Stomach (tissue), 9 donors: ENCODE results near the gene ABCA13. TPM values are rescaled to one million over a fixed set of nuclear protein-coding genes. Genes with fewer than 3 reads are reported as not detected.

Source experiments
- DNase-seq, 2 donors: peaks; one replicate each; pipeline versions ENCODE4 v3.0.0 to v3.0.0-alpha.2; 2013 to 2019
- H3K27ac ChIP-seq, 5 donors: fragments of 200-600 bp in 4 of 5; sonication (generic) in 4 of 5; one replicate each; pipeline ENCODE4 v1.5.1; 2013 to 2019; ENCODE audit warnings: mild to moderate bottlenecking in 1 of 5, moderate library complexity in 1 of 5
- H3K27me3 ChIP-seq, 3 donors: fragments of 200-600 bp; sonication (generic); one replicate each; pipeline ENCODE4 v1.5.1; 2017 to 2019; ENCODE audit warnings: mixed run types in 1 of 3
- H3K36me3 ChIP-seq, 4 donors: fragments of 200-600 bp; sonication (generic); 1 replicate in 3 of 4; 2 replicates in 1 of 4; pipeline ENCODE4 v1.5.1; 2016 to 2019
- H3K4me1 ChIP-seq, 4 donors: fragments of 200-600 bp; sonication (generic); one replicate each; pipeline ENCODE4 v1.5.1; 2016 to 2019
- H3K4me3 ChIP-seq, 4 donors: fragments of 200-600 bp; sonication (generic) in 3 of 4; one replicate each; pipeline ENCODE4 v1.5.1; 2016 to 2019; ENCODE audit warnings: mild to moderate bottlenecking in 1 of 4
- H3K9me3 ChIP-seq, 4 donors: fragments of 200-600 bp; sonication (generic); one replicate each; pipeline ENCODE4 v1.5.1; 2016 to 2019
- EP300 ChIP-seq: sonication (generic); formaldehyde crosslinking; IDR thresholded peaks from one replicate; pipeline ENCODE4 v1.6.1; 2017; ENCODE audit warnings: antibody characterized with exemption
- POLR2A ChIP-seq, 4 donors: fragments of 450-650 bp; IDR thresholded peaks; one replicate each; pipeline ENCODE4 v1.6.1; 2016; ENCODE audit warnings: antibody characterized with exemption in 4 of 4, control low read depth in 2 of 4, mild to moderate bottlenecking in 1 of 4, moderate library complexity in 1 of 4
- POLR2AphosphoS5 ChIP-seq, 3 donors: sonication (generic); formaldehyde crosslinking; IDR thresholded peaks; one replicate each; pipeline ENCODE4 v1.6.1; 2016; ENCODE audit warnings: antibody characterized with exemption in 3 of 3
- WGBS, 5 donors: extraction: QIAGEN DNeasy Blood & Tissue Kit in 3 of 5; methylation state at CpG; one replicate each; pipeline versions ENCODE4 v1.1.5 to v1.1.7; 2013 to 2018; 5-methylcytosine and 5-hydroxymethylcytosine counted together
- intact Hi-C: fragments of 100-400 bp; cut with DNase I; formaldehyde crosslinking; loops from one replicate; pipeline ENCODE4 v1.15.1; 2023; ENCODE audit warnings: low total_unique reads
- polyA plus RNA-seq, 3 donors: library from polyadenylated mRNA; stranded (reverse); fragments of 200-250 nt; gene quantifications; one replicate each; pipeline ENCODE4 v1.2.3, GENCODE V29; 2013
- total RNA-seq, 5 donors: library from RNA; depleted of rRNA; stranded (reverse); fragments of >200 nt; gene quantifications; one replicate each; pipeline versions ENCODE4 v1.1.0 to v1.2.3, GENCODE V29; 2014 to 2016
- TF ChIP-seq, protein P1 (sequence below), 7 experiments: fragments of 450-650 bp in 4 of 7; fragments of 200-600 bp in 3 of 7; sonication (generic) in 3 of 7; IDR thresholded peaks; one replicate each; pipeline ENCODE4 v1.5.1; 2016 to 2019; ENCODE audit warnings: antibody characterized with exemption in 7 of 7, control low read depth in 2 of 7, mild to moderate bottlenecking in 1 of 7
- donor health status: healthy with polysubstance abuse.
- donor health status: Bipolar disorder and iron deficiency.
- donor health status: healthy.

The ABCA13 gene
- total and polyA plus RNA-seq, 8 donors: under 0.01 to 0.92 (median 0.50) TPM; not detected in 5

GRCh38 chr7:48351900-48352299, 180.6 kb downstream of the ABCA13 start:
- Histone ChIP-seq H3K27me3 (no peaks in the 10 kb centered on the region), H3K36me3 (no peaks in the 10 kb centered on the region), H3K27ac (no peak overlapping the region), H3K4me1 (no peaks in the 10 kb centered on the region), H3K4me3 (no peak overlapping the region), H3K9me3 (no peaks in the 10 kb centered on the region)
- TF ChIP-seq POLR2AphosphoS5 (IDR thresholded peaks at IDR 0.05): no peak
- TF ChIP-seq, protein P1, sequence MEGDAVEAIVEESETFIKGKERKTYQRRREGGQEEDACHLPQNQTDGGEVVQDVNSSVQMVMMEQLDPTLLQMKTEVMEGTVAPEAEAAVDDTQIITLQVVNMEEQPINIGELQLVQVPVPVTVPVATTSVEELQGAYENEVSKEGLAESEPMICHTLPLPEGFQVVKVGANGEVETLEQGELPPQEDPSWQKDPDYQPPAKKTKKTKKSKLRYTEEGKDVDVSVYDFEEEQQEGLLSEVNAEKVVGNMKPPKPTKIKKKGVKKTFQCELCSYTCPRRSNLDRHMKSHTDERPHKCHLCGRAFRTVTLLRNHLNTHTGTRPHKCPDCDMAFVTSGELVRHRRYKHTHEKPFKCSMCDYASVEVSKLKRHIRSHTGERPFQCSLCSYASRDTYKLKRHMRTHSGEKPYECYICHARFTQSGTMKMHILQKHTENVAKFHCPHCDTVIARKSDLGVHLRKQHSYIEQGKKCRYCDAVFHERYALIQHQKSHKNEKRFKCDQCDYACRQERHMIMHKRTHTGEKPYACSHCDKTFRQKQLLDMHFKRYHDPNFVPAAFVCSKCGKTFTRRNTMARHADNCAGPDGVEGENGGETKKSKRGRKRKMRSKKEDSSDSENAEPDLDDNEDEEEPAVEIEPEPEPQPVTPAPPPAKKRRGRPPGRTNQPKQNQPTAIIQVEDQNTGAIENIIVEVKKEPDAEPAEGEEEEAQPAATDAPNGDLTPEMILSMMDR (IDR thresholded peaks at IDR 0.05): no peak
- TF ChIP-seq EP300: no peak
- TF ChIP-seq POLR2A (IDR thresholded peaks at IDR 0.05): no peak
- intact Hi-C loops: no loop called here
- DNase-seq: no peak
- 67 to 82% (median 74%) methylated on average over 7 of the region's 7 CpGs for WGBS, 5 donors

DNA sequence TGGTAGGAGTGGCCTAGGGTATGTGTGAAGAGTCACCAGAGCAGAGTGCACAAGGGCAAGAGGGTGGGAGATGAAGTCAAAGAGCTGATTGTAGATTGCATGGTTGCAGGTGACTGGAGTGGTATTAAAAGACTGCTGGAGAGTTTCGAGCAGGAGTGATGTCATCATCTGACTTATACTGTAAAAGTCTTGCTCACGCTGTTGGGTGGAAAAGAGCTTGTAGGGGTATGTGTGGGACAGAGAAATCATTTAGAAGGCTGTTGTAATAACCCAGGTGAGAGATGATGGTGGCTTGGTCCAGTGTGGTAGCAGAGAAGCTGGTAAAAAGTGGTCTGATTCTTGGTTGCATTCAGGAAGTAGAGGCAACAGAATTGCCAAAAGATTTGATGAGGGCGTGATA, 184.1 kb downstream of the ABCA13 start:
- no peak for TF ChIP-seq POLR2A (IDR thresholded peaks at IDR 0.05)
- H3K4me3 ChIP-seq: no peak overlapping the region
- no peak overlapping the region for H3K27ac ChIP-seq
- H3K27me3 ChIP-seq: no peaks in the 10 kb centered on the region
- H3K9me3 ChIP-seq: no peaks in the 10 kb centered on the region
- H3K36me3 ChIP-seq: no peaks in the 10 kb centered on the region
- 84 to 92% (median 88%) methylated on average over 3 of the region's 3 CpGs for WGBS, 5 donors
- intact Hi-C loops: no loop called here
- DNase-seq: no peak
- no peaks in the 10 kb centered on the region for H3K4me1 ChIP-seq

DNA sequence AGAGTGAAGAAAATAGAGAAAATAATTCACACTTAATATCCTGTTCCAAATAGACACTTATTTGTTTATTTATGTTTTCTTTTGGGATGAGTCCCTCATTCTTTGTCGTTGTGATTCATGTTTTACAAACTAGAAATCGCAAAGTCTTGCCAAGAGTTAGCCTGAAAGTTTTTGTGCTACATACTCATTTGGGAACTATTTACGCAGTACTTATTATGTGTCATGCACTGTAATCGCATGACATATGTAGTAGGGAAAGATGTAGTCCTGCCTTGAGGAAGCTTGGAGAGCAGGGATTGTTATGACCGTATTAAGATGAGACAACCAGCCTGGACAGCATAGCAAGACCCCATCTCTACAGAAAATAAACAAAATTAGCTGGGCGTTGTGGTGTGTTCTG, 189.3 kb downstream of the ABCA13 start:
- intact Hi-C loops: no loop called here
- no peaks in the 10 kb centered on the region for H3K36me3 ChIP-seq
- no peaks in the 10 kb centered on the region for H3K4me1 ChIP-seq
- no peak overlapping the region for H3K27ac ChIP-seq
- H3K27me3 ChIP-seq: no peaks in the 10 kb centered on the region
- TF ChIP-seq POLR2AphosphoS5 (IDR thresholded peaks at IDR 0.05): no peak
- no peaks in the 10 kb centered on the region for H3K9me3 ChIP-seq
- H3K4me3 ChIP-seq: no peak overlapping the region
- 64 to 86% (median 81%) methylated on average over 6 of the region's 6 CpGs for WGBS, 5 donors
- DNase-seq: no peak

- Histone ChIP-seq H3K27me3 (no peaks in the 10 kb centered on the region), H3K36me3 (no peaks in the 10 kb centered on the region), H3K27ac (no peak overlapping the region), H3K4me1 (no peaks in the 10 kb centered on the region), H3K9me3 (no peaks in the 10 kb centered on the region), H3K4me3 (no peak overlapping the region)
- DNase-seq: no peak
- intact Hi-C loops: no loop called here
- TF ChIP-seq POLR2A (IDR thresholded peaks at IDR 0.05): no peak
- 51 to 82% (median 60%) methylated on average over 3 of the region's 3 CpGs for WGBS, 5 donors
Observed at GRCh38 chr7:48363174-48363573, 191.9 kb downstream of the ABCA13 start.

DNA sequence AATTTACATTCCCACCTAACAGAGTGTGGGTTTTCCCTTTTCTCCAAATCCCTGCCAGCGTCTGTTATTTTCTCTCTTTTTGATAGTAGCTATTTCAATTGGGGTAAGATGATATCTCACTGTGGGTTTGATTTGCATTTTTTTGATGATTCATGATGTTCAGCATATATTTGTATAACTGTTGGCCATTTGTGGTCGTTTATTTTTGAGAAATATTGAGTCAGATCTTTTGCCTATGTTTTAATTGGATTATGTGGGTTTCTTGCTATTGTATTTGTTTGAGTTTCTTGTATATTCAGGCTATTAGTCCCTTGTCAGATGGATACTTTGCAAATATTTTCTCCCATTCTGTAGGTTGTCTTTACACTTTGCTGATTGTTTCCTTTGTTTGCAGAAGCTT, 193.8 kb downstream of the ABCA13 start:
- DNase-seq: no peak
- WGBS, 5 donors: 35 to 52% (median 46%) methylated on average over 2 of the region's 2 CpGs
- TF ChIP-seq POLR2A (IDR thresholded peaks at IDR 0.05) (no peak), EP300 (no peak), POLR2AphosphoS5 (IDR thresholded peaks at IDR 0.05) (no peak)
- TF ChIP-seq, protein P1 (IDR thresholded peaks at IDR 0.05): no peak
- intact Hi-C loops: no loop called here
- Histone ChIP-seq H3K27ac (no peak overlapping the region), H3K4me1 (no peaks in the 10 kb centered on the region), H3K36me3 (no peaks in the 10 kb centered on the region), H3K9me3 (peaks cover 0 to 4% (median 0%) of the 10 kb centered on the region in 4 donors), H3K27me3 (no peaks in the 10 kb centered on the region), H3K4me3 (no peak overlapping the region)

GRCh38 chr7:48366096-48366495, 194.8 kb downstream of the ABCA13 start:
- Histone ChIP-seq H3K9me3 (peaks cover 0 to 15% (median 7%) of the 10 kb centered on the region in 4 donors), H3K27ac (no peak overlapping the region), H3K27me3 (no peaks in the 10 kb centered on the region), H3K36me3 (no peaks in the 10 kb centered on the region), H3K4me3 (no peak overlapping the region), H3K4me1 (no peaks in the 10 kb centered on the region)
- DNase-seq: no peak
- TF ChIP-seq POLR2AphosphoS5 (IDR thresholded peaks at IDR 0.05): no peak
- TF ChIP-seq POLR2A (IDR thresholded peaks at IDR 0.05): no peak
- TF ChIP-seq EP300: no peak
- TF ChIP-seq, protein P1 (IDR thresholded peaks at IDR 0.05): no peak
- intact Hi-C loops: no loop called here
- WGBS, 5 donors: 61 to 79% (median 74%) methylated on average over 4 of the region's 4 CpGs
